GM12872 (cell line): ENCODE data around the gene FAU.

Experiments
- TF ChIP-seq, protein P1 (sequence below): IDR thresholded peaks from 3 replicates; pipeline ENCODE4 v1.5.1; 2011; ENCODE audit warnings: low read depth, mild to moderate bottlenecking, low read length, moderate library complexity; ENCODE audit not compliant: insufficient read depth

The FAU gene

DNA sequence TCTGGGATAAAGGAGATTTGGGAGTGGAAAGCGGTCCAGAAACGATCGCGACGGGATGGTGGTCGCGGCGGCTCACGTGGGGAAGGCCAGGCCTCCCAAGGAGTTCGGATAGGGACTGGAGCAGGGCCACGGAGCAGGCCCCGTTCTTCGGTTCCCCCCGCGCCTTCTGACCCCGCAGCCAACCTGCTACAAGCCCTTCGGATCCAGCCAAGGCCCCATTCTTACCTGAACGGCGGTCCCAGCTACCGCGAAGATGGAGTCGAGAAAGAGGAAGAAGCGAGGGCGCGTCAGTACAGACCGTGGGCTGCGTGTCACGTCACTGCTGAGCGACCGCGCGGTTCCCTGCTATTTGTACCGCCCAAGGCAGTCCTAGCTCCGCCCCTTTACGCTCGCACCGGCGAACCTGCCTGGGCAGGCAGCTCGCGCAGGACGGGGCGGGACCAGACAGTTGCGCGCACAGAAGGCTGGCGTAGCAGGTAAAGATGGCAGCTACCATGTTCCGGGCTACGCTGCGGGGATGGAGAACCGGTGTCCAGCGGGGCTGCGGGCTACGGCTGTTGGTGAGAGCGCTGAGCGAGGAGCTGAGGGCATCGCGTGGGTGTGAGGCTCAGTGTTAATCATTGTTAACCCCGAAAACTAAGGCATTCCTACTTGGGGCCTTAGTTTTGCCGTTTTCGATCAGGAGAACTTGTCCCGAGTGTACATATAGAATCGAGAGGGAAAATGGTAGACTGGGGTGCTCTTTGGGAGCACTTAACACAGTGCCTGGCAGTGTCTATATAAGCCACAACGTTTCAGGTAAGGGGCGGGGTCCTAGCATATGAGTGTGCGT, at the start of gene FAU, which contains the start of gene MRPL49:
Gene FAU (minus strand): TSS at position 270 of the 832 bp plus-strand sequence. CDS start 321 bp downstream, outside the sequence.
Gene MRPL49 (plus strand): TSS at position 457 of the 832 bp plus-strand sequence. CDS start 26 bp downstream, at position 483.
- TF ChIP-seq, protein P1, sequence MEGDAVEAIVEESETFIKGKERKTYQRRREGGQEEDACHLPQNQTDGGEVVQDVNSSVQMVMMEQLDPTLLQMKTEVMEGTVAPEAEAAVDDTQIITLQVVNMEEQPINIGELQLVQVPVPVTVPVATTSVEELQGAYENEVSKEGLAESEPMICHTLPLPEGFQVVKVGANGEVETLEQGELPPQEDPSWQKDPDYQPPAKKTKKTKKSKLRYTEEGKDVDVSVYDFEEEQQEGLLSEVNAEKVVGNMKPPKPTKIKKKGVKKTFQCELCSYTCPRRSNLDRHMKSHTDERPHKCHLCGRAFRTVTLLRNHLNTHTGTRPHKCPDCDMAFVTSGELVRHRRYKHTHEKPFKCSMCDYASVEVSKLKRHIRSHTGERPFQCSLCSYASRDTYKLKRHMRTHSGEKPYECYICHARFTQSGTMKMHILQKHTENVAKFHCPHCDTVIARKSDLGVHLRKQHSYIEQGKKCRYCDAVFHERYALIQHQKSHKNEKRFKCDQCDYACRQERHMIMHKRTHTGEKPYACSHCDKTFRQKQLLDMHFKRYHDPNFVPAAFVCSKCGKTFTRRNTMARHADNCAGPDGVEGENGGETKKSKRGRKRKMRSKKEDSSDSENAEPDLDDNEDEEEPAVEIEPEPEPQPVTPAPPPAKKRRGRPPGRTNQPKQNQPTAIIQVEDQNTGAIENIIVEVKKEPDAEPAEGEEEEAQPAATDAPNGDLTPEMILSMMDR, result no peak

DNA sequence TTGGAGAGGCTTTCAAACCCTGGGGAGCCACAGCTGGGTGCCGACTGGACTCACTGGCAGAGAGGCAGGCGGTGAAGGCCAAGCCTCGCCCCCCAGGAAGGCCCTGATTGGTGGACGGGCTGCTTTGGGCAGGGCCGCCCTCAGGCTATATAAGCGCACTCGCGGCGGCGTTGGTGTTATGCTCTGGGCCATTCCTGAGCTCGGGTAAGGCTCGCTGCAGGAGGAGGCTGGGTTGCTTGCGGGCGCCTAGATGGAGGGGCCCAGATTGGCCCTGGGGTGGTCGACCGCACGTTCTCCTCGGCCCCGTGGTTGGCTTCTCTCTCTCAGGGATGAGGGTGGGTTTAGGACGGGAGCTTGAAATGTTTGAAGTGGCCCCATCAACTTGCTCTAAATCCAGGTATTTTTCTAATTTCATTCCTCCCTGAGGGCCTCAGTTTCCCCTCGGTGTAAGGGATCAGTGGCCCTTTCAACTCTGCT, 48.2 kb upstream of the FAU start, which contains the start of gene SPDYC:
Gene SPDYC (plus strand): TSS at position 176 of the 477 bp plus-strand sequence. CDS start 1,125 bp downstream, outside the sequence.
- TF ChIP-seq, protein P1, result no peak

DNA sequence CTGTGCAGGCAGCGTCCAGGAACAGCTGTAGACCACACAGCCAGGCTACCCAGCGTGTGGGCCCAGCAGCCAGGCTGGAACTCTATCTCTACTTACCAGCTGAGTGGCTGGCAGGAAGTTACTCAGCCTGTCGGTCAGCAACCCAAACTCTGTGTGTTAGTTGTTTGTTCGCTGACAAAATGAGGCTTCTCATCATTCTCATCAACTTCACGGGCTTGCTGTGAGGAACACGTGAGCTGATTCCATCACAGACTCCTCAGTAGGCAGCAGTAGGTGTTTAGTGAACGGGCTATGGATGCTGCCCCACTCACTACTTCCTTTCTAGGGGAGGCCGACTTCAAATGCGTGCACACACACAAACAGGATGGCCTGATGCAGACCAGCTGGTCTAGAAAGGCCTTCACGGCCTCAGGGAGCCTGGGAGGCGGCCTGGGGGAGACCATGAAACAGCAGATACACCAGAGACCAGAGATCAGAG, 47.3 kb upstream of the FAU start:
- TF ChIP-seq, protein P1, result no peak

DNA sequence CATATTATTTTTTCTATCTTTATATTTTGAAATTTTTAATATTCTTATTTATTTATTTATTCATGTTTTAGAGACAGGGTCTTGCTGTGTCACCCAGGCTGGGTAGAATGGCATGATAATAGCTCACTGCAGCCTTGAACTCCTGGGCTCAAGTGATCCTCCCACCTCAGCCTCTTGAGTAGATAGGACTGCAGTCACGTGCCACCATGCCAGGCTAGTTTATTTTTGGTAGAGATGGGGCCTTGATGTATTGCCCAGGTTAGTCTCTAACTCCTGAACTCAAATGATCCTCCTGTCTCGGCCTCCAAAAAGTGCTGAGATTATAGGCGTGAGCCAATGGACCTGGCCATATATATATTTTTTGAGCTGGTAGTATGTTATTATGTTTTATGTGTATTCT, 45.7 kb upstream of the FAU start:
- TF ChIP-seq, protein P1, result no peak

DNA sequence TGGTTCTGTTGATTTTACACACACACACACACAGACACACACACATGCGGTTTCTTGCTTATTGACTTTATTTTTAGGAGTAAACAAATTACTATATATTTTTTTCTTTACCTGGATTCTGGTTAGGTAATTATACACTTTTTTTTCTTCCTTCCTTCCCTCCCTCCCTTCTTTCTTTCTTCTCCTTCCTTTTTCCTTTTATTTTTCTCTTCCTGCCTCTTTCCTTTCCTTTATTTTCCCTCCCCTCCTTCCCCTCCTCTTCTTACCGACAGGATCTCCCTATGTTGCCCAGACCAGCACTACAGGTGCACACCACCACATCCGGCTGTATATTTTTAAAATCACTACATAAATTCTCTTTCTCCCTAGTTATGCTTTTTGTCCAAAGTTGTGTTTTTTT, 45.0 kb upstream of the FAU start:
- TF ChIP-seq, protein P1, result no peak

DNA sequence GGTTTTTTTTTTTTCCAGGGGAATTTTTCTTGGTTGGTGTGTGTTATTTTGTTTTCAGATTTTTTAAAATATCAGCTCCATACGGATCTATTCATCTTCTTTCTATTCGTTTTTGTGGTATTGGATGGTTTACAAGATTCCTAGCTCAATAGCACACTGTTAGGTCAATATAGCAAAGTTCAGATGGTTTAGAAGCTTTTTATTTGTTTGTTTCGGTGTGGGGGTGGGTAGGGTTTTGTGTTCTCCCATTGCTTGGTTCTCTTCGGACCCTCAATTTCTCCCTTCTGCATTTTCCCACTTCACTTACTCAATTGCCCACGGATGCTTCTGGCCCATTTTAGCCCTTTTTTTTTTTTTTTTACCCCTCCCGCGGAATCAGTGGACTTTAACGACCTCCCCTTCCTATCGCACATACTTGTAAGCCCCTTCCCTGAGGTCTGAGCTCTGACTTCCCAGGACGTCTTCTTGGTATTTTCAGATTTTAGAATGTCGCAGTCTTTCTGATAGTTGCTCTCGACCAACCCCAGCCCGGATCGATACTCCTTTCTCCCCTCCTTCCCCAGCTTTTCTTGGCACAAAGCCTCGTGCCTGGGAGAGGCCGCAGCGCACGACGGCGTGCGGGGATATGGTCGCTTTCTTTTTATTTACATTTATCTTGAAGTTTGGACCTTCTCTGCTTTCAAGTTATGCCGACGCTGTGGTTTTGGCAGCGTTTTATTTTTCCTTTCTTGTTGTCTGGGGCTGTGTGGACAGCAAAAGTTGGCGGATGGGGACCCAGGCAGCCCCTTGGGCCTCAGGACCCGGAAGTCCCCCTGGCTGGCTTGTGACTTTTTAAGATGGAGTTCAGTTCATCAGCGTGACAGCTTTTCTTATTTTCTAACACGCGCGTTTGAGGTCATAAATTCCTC, 43.7 kb upstream of the FAU start:
- TF ChIP-seq, protein P1, result no peak

DNA sequence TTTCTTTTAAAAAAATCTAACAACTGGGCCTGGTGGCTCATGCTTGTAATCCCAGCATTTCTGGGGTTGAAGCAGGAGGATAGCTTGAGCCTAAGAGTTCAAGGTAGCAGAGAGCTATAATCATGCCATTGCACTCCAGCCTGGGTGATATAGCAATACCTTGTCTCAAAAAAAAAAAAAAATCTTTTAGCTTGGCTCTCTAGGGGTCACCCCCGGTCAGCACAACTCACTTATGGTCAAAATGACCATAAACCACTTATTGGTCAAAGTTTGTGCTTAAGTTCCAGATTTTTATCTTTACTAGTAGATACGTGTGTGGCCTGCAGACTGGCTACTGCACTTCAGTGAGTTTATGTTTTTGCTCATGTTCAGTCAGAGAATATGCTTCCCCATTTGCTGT, 41.8 kb upstream of the FAU start:
- TF ChIP-seq, protein P1, result no peak
